ENCODE data around the gene ISLR. TPM values are rescaled to one million over a fixed set of nuclear protein-coding genes. Genes with fewer than 3 reads are reported as not detected.

Gene ISLR
- total RNA-seq, 3 donors from 2014 or later: 0.26 TPM; not detected in 2

GRCh38 chr15:74214324-74215021 lies 41.0 kb downstream of the ISLR start:
- Mint-ChIP-seq H3K27me3 (ENCODE audit: low read depth) (peaks cover 23% of the 10 kb centered on the region), H3K4me3 (no peak overlapping the region)
- DNase-seq: no peak

GRCh38 chr15:74215958-74216357 lies 42.4 kb downstream of the ISLR start:
- H3K4me1 Mint-ChIP-seq (ENCODE audit: low read depth): no peaks in the 10 kb centered on the region
- no peaks in the 10 kb centered on the region for H3K9me3 Mint-ChIP-seq
- no peak for DNase-seq
- H3K27me3 Mint-ChIP-seq (ENCODE audit: low read depth): peaks cover 28% of the 10 kb centered on the region
- no peak overlapping the region for H3K4me3 Mint-ChIP-seq
- ATAC-seq: no peak
- no peaks in the 10 kb centered on the region for H3K36me3 Mint-ChIP-seq (ENCODE audit: insufficient read depth)

More at GRCh38 chr15:74214324-74215021, 41.0 kb downstream of the ISLR start:
- ATAC-seq: no peak
- no peaks in the 10 kb centered on the region for H3K4me1 Mint-ChIP-seq (ENCODE audit: low read depth)
- no peaks in the 10 kb centered on the region for H3K36me3 Mint-ChIP-seq (ENCODE audit: insufficient read depth)
- H3K9me3 Mint-ChIP-seq: no peaks in the 10 kb centered on the region

GRCh38 chr15:74216949-74217348 lies 43.4 kb downstream of the ISLR start:
- Mint-ChIP-seq H3K9me3 (no peaks in the 10 kb centered on the region), H3K27me3 (ENCODE audit: low read depth) (peaks cover 28% of the 10 kb centered on the region), H3K36me3 (ENCODE audit: insufficient read depth) (no peaks in the 10 kb centered on the region), H3K4me1 (ENCODE audit: low read depth) (no peaks in the 10 kb centered on the region), H3K4me3 (no peak overlapping the region)
- ATAC-seq: no peak
- DNase-seq: no peak

DNA sequence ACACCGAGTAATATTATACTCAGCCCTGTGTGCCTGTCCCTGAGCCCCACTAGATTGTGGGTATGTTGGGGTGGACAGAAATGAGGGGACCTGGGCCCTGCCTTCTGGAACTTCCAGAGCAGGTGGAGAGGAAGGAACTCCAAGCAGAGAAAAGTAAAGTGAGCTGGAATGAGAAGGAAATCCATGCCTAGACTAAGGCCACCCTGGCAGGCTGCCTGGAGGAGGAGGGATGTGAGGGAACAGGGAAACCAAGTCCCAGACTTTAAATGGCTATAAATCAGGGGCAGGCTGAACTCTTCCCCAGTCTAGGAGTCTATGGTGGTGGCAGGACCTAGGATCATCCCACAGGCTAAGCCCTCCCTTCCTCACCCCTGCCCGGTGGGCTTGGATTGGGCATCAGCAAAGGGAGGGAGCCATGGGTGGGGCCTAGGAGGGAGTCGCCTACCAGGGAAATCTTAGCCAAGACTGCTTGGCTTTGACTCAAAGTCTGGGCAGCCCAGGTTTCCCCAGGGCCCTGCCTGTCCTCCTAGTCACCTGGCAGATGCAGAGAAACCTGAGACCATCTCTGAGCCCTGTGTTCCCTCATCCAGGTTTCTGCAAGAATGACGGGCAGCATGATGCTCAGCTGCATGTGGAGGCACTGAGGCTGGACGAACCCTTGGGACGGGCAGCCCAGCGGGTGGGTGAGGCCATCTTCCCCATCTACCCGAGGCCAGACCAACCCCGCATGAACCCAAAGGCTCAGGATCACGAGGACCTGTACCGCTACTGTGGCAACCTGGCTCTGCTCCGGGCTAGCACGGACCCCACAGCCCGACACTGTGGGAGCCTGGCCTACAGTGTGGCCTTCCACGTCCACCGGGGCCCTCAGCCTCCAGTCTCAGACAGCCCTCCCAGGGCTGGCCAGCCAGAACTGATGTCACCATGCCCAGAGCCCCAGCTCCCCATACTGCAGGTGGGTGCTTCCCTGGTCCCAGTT lies 44.7 kb downstream of the ISLR start:
- Mint-ChIP-seq H3K36me3 (ENCODE audit: insufficient read depth) (no peaks in the 10 kb centered on the region), H3K9me3 (no peaks in the 10 kb centered on the region), H3K27me3 (ENCODE audit: low read depth) (peaks cover 37% of the 10 kb centered on the region), H3K4me1 (ENCODE audit: low read depth) (peaks cover under 1% of the 10 kb centered on the region), H3K4me3 (no peak overlapping the region)
- DNase-seq (no peak), ATAC-seq (no peak)

- Mint-ChIP-seq H3K4me1 (ENCODE audit: low read depth) (peaks cover 6% of the 10 kb centered on the region), H3K4me3 (no peak overlapping the region), H3K27me3 (ENCODE audit: low read depth) (peaks cover 34% of the 10 kb centered on the region), H3K9me3 (no peaks in the 10 kb centered on the region), H3K36me3 (ENCODE audit: insufficient read depth) (no peaks in the 10 kb centered on the region)
- ATAC-seq: no peak
- DNase-seq: no peak
Measured at GRCh38 chr15:74220475-74221248, 47.2 kb downstream of the ISLR start.

- DNase-seq (no peak), ATAC-seq (no peak)
- no peaks in the 10 kb centered on the region for H3K9me3 Mint-ChIP-seq
- H3K4me1 Mint-ChIP-seq (ENCODE audit: low read depth): peaks cover 6% of the 10 kb centered on the region
- H3K27me3 Mint-ChIP-seq (ENCODE audit: low read depth): peaks cover 37% of the 10 kb centered on the region
- H3K4me3 Mint-ChIP-seq: no peak overlapping the region
- H3K36me3 Mint-ChIP-seq (ENCODE audit: insufficient read depth): no peaks in the 10 kb centered on the region
Measured at GRCh38 chr15:74221399-74222239, 48.1 kb downstream of the ISLR start.

DNA sequence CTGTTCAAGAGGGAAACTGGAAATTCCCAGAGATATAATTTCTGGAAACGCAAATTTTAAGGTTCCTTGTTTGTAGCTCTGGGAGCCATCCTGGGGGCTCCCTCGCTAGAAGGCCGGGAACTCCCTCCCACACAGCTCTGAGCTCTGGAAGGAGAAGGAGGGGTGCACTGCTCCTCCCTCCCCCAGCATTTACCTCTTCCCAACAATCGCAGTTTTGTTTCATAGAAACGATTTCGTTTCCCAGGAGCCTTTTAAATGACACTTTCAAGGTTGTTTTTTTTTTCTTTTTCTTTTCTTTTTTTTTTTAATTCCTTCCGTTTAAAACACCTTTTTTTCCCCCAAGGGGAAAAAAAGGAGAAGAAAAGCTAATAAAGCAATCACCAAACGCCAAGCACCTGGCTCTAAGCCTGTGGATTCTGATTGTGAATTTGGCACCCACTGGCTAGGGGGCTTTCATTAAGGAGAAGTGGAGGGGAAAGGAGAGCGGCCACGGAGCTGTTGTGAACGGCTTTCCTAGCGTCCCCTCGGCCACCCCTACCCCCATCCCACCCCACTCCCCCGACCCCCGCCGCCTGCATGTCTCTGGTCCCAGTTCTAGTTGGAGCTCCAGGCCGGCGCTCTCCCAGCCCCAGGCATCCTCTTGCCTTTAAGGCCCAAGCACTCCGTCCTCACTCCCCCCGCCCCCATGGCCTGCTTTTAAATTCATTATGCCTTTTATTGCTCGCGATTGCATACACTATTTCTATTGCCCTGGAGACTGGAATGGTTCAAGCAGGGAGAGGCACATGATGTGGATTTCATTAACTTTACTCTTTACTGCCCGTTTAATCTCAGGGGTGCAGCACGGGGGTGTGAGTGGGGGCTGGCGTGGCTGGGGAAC lies 49.0 kb downstream of the ISLR start:
- Mint-ChIP-seq H3K36me3 (ENCODE audit: insufficient read depth) (no peaks in the 10 kb centered on the region), H3K27me3 (ENCODE audit: low read depth) (peaks cover 34% of the 10 kb centered on the region), H3K4me1 (ENCODE audit: low read depth) (peaks cover 6% of the 10 kb centered on the region), H3K9me3 (no peaks in the 10 kb centered on the region), H3K4me3 (no peak overlapping the region)
- ATAC-seq (no peak), DNase-seq (no peak)

DNA sequence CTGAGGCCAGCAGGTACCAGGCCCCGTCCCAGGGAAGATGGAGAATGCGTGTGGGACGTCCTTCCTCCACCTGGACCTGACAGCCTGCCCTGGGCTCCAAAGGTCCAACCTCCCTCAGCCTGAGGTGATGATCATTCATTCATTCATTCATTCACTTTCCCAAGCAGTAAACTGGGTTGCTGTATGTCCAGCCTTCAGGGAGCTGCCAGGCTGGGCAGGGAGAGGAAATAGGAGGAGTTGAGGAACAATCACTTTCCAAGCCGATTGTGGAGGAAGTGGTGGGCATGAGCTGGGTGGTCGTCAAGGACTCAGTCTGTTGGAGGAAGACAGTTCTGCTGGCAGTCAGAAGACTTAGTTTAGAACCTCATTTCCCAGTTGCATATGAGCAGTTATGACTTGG lies 52.4 kb downstream of the ISLR start:
- peaks cover 39% of the 10 kb centered on the region for H3K27me3 Mint-ChIP-seq (ENCODE audit: low read depth)
- DNase-seq (no peak), ATAC-seq (no peak)
- H3K4me3 Mint-ChIP-seq: no peak overlapping the region
- H3K9me3 Mint-ChIP-seq: no peaks in the 10 kb centered on the region
- H3K4me1 Mint-ChIP-seq (ENCODE audit: low read depth): peaks cover 6% of the 10 kb centered on the region
- no peaks in the 10 kb centered on the region for H3K36me3 Mint-ChIP-seq (ENCODE audit: insufficient read depth)

Other genes with a start within 250 kb of the ISLR start
- 1 to 10 TPM in 1 of 3 donors, under 1 TPM in 2; 0.65 to 1.2 (median 0.81) TPM for gene LOXL1, start 247.2 kb upstream of the ISLR start, total RNA-seq
- gene STOML1, start 181.4 kb upstream of the ISLR start, total RNA-seq: 10 to 100 TPM; 14.6 to 17.9 (median 16.4) TPM
- gene PML, start 179.0 kb upstream of the ISLR start, total RNA-seq: 10 to 100 TPM; 34.9 to 39.1 (median 34.9) TPM
- not detected for gene GOLGA6A, start 91.2 kb upstream of the ISLR start, total RNA-seq
- gene ISLR2, start 43.1 kb upstream of the ISLR start, total RNA-seq: not detected
- gene STRA6, start 29.1 kb downstream of the ISLR start, total RNA-seq: not detected
- gene CCDC33, start 62.6 kb downstream of the ISLR start, total RNA-seq: not detected
- under 1 TPM; 0.33 to 0.41 (median 0.40) TPM for gene CYP11A1, start 193.9 kb downstream of the ISLR start, total RNA-seq

Measured in activated T-cell treated with anti-CD3 and anti-CD28 coated beads, Interleukin-2, amount 50 U/mL, for 4 hours (primary cell).